Hepatocyte (in vitro differentiated cells): ENCODE results near the gene CHD6.

Source experiments
- CTCF ChIP-seq: fragments of 200-600 bp; sonication (generic); IDR thresholded peaks from 2 replicates; pipeline ENCODE4 v1.5.1; 2016; ENCODE audit warnings: antibody characterized with exemption, mild to moderate bottlenecking; ENCODE audit not compliant: poor library complexity
- EZH2phosphoT487 ChIP-seq: fragments of 200-600 bp; sonication (generic); IDR thresholded peaks from one replicate; pipeline ENCODE4 v1.6.1; 2018; ENCODE audit warnings: antibody characterized with exemption, mild to moderate bottlenecking, low read depth, moderate library complexity; ENCODE audit not compliant: unreplicated experiment, severe bottlenecking

- TF ChIP-seq EZH2phosphoT487 (no peak), CTCF (no peak)
Observed at GRCh38 chr20:41483553-41483930, 134.6 kb downstream of the CHD6 start.
